ENCODE measurements around the gene ZDHHC8.

- TF ChIP-seq, protein P1, sequence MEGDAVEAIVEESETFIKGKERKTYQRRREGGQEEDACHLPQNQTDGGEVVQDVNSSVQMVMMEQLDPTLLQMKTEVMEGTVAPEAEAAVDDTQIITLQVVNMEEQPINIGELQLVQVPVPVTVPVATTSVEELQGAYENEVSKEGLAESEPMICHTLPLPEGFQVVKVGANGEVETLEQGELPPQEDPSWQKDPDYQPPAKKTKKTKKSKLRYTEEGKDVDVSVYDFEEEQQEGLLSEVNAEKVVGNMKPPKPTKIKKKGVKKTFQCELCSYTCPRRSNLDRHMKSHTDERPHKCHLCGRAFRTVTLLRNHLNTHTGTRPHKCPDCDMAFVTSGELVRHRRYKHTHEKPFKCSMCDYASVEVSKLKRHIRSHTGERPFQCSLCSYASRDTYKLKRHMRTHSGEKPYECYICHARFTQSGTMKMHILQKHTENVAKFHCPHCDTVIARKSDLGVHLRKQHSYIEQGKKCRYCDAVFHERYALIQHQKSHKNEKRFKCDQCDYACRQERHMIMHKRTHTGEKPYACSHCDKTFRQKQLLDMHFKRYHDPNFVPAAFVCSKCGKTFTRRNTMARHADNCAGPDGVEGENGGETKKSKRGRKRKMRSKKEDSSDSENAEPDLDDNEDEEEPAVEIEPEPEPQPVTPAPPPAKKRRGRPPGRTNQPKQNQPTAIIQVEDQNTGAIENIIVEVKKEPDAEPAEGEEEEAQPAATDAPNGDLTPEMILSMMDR (IDR thresholded peaks at IDR 0.05), result peak in 1 of 4 experiments; percentile 29
- TF ChIP-seq POLR2AphosphoS5 (IDR thresholded peaks at IDR 0.05), result no peak
- no peak for TF ChIP-seq POLR2A (IDR thresholded peaks at IDR 0.05)
- TF ChIP-seq EP300 (IDR thresholded peaks at IDR 0.05), result no peak
Observed at GRCh38 chr22:20174785-20175596, 43.4 kb downstream of the ZDHHC8 start.
